ENCODE data around the gene CCBE1.

CCBE1 gene

DNA sequence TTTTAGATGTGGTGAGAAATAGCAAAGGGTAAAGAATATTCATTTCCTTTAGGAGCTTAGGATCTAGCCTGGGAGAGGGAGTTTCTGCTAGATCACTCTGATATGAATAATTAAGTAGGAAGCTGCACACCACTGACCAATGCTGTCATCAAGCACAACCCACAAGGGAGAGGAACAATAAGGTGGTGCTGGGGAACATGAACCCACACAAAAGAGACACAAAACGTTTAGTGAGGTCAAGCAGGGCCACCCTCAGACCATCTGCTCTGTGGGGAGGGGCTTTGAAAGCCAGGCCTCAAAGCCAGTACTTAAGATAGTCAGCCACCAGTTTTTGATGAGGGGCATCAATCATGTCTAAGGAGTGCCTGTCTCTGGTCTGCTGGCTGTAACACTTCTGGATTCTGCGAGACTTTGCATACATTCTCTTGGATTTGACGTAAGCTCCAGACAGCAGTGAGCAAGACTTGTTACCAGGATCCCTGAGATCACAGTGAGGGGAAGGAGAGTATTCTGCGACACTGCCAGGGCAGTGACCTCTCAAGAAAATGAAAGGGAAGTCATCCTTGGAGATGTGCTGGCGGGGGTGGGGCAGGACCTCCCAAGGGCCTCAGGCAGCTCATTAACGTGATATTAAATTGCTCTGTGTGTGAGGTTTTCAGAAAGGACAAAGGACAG is 127.0 kb downstream of the CCBE1 start:
- DNase-seq (ENCODE audit: low read depth), result no peak

- DNase-seq (ENCODE audit: low read depth), result no peak
These were observed 127.8 kb downstream of the CCBE1 start for GRCh38 chr18:59569390-59569791.

DNA sequence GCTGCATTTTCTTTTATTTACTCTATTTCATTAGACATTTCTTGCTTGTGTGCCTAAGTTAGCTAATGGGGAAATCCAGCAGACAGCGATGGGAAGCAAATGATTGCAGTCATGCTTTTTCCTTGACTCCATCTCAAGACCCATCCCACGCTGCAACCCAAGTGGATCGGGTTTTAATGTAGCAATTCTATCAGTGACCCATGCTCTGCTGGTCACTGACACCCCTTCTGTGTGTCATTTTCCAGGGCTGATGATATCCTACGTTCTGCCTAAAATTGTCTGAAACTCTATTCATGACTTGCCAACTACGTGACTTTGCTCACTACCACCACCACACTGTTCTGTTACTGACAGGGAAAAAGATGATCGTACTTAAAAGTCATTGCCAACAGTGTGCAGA is 129.8 kb downstream of the CCBE1 start:
- no peak for DNase-seq (ENCODE audit: low read depth)

- DNase-seq (ENCODE audit: low read depth), result peak; percentile 84
These were observed 130.7 kb downstream of the CCBE1 start for GRCh38 chr18:59566533-59566971.

DNA sequence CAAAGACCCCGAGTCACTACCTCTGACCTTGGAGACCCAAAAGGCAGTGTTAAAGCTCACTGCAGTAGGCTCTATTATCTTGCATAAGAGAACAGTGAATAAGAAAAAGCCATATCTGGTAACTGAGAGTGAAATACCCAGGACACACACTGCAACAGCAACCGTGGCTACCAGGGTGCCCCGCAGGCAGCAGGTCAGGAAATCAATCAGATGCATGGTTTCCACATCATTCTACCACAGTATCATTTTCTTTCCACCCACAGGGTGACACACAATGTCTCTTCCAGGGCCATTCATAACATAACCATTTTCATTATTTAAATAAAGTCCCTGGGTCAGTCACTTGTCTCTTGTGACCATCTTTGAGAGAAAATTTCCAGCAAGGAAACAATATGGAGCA is 131.3 kb downstream of the CCBE1 start:
- DNase-seq (ENCODE audit: low read depth), result no peak

- no peak for DNase-seq (ENCODE audit: low read depth)
These were observed 132.7 kb downstream of the CCBE1 start for GRCh38 chr18:59564561-59564960.

DNA sequence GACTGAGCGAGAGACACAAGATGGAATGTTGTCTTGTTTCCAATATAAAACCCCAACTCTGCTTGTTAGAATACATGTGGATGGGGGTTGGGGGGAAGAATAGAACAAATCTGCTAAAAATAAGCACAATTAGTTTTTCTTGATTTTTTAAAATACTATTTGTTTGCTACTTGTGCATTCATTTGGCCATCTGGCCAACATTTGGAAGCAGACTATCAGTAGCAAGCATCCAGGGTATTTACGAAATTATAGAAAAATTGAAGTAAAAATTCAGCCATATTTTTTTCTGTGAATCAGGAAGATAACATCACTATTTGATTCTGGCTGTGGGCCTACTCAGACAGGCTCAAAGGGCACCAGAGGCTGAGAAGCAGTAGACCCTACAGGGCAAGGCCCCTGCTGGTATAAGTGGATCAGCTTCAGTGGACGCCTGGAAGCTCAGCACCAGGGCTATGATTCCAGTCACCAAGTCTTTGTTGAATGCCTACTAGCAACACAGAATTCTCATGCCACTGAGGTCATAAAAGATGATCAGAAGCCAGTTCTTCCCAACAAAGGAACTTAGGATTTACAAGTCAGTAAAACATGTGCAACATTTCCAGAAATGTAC is 133.9 kb downstream of the CCBE1 start:
- DNase-seq (ENCODE audit: low read depth), result no peak

- no peak for DNase-seq (ENCODE audit: low read depth)
These were observed 134.5 kb downstream of the CCBE1 start for GRCh38 chr18:59562751-59563150.

DNA sequence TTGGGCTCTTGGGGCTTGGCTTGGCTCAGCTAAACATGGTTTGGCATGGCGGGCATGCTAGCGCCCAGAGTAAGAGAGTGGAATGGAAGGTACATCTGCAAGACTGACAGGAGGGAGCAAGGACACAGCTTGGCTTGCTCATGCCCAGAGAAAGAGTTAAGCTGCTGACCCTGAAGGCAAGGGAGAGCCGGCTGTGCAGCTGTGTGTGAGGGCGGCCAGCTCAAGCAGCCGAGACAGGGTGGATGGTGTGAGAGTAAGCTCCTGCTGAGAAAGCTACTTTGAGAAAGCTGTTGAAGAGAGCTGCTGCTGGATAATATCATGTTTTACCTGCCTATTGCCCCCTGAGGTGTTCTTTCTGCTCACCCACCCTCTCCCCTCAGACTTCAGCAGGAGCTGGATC is 135.6 kb downstream of the CCBE1 start:
- DNase-seq (ENCODE audit: low read depth), result no peak

- no peak for DNase-seq (ENCODE audit: low read depth)
These were observed 136.7 kb downstream of the CCBE1 start for GRCh38 chr18:59560556-59560955.

DNA sequence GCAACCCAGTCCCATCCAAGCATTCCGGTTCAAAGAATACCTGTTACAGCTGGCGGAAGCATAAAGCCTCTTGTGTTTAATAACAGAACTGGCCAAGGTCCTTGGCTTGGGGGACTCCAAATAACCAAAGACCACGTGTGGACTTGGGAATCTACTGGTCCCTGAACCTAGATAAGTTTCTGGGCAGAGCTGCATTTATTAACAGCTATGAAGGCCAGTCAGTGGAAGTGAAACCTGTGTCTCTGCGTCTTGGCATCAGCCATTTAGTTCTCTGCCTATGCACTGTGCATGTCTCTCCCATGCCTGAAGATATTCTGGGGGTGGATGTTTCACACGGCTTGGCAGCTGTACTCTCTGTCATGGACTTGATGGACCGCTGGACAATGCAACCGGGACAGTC is 137.7 kb downstream of the CCBE1 start:
- no peak for DNase-seq (ENCODE audit: low read depth)

- DNase-seq (ENCODE audit: low read depth), result peak; percentile 57
These were observed 141.1 kb downstream of the CCBE1 start for GRCh38 chr18:59555995-59556659.

GRCh38 chr18:59554796-59555335 is 142.4 kb downstream of the CCBE1 start:
- DNase-seq (ENCODE audit: low read depth), result no peak

- DNase-seq (ENCODE audit: low read depth), result no peak
These were observed 143.9 kb downstream of the CCBE1 start for GRCh38 chr18:59553273-59553870.

- DNase-seq (ENCODE audit: low read depth), result no peak
These were observed 145.2 kb downstream of the CCBE1 start for GRCh38 chr18:59551902-59552635.

GRCh38 chr18:59550174-59550516 is 147.1 kb downstream of the CCBE1 start:
- DNase-seq (ENCODE audit: low read depth), result no peak

DNA sequence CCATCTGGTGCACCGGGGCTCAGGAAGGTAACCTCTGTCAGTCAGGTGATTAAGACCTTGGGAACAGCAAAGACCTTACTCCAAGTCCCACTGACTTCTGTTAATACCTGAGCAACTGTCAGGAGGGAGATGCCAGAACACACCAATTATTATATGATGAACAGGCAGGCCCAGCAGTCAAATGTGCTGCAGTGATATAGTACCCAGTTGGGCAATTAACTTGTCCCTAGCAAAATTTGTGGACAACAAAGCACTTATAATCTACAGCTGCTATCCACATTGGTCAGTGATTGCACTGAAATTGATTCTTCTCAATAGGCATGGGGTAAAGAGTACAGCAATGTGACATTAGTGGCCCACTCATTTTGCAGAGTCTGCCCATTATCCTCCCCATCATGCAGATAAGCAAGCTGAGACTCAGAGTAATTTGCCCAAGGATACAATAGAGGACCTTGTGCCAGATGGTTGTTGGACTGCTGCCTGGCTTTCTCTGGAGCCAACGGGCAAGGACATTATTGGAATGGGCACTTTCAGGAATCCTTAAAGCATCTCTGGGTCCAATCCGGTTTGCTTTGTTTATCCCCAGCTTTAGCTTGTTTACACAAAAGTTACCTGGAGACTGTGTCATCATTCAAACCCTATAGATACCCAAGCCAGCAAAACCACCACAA is 147.6 kb downstream of the CCBE1 start:
- DNase-seq (ENCODE audit: low read depth), result no peak

DNA sequence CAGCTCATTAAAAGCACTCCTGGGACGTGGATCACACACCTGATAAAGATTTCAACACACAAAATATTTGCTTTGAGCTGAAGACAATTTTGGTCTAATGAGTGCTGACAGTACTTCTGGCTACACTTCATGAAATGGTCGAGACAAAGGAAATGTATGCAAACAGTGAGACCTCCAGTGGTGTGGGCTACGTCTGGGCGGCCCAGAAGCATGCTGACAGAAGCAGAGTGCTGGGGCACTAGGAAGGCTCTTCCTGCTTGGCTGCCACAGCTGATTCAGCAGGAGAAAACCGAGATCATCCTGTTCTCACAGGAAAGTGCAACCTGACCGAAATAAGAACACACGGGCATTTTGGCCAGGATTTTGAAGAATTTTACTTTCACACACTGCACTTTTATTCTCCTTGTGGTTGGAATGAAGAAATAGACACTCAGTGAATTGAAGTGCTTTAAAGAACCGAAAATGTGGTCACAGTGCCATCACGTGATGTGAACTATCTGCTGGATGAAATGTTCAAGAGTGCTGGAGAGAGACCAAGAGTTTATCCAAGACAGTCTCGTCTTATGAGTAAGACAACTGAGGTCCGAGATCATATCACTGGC is 149.5 kb downstream of the CCBE1 start:
- DNase-seq (ENCODE audit: low read depth), result peak; percentile 98

- peak; percentile 92 for DNase-seq (ENCODE audit: low read depth)
These were observed 151.0 kb downstream of the CCBE1 start for GRCh38 chr18:59546188-59546587.

- DNase-seq (ENCODE audit: low read depth), result peak; percentile 79
These were observed 156.4 kb downstream of the CCBE1 start for GRCh38 chr18:59540780-59541179.

DNA sequence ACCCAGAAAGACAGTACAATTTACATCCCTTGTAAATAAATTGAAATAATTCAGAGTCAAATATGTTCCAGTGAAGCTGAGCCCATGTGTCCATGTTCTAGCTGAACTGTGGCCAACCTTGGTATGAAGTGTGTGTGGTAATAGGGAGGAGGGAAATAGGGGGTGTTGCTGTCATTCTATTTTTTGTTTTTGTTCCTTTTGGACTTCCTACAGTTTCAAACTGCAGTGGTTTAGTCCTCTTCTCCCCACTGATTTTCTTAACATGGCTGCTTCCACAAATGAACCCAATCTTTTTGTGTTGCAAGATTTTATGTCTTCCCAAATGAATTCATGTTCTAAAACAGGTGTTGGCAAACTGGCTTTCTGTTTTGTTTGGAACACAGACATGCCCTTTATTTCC is 156.9 kb downstream of the CCBE1 start:
- peak; percentile 41 for DNase-seq (ENCODE audit: low read depth)
